ENCODE results near the gene D2HGDH.
"Not testable (repeated sequence)": the region's sequence is repeated elsewhere in the genome, so short reads cannot be mapped to it uniquely, and the experiment has no call there.

D2HGDH gene

DNA sequence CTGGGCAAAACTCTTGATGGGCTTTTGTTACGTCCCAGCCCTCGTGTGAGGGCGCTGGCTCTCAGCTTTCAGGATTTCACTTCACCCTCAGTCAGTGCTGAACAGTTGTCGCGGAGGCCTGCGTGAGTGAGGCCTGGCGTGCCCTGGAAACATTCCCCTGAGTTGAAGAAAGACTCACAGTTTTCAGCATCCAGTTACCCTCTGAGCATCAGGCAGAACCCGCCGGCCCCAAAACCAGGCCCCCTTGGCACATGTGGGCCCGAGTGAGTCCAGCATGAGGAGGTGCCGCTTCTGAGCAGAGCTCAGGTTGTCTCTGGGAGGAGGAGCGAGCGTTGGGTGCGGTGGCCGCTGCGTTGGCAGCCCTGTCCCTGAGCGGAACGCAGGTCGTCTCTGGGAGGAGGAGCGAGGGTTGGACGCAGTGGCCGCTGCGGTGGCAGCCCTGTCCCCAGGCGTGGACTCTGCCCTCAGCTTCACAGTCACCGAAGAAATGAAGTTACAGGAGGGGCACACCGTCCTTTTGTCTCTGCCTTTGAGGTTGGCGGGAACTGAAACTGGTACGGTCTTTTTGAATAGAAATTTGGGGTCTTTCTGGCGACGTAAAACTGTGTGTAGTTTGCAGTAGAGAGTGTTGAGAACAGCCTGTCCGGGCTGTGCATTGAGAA, 74.4 kb downstream of the D2HGDH start, which contains the start of gene NEU4:
TSS of gene NEU4 (plus strand) at position 473 of the 662 bp plus-strand sequence. CDS start 5,292 bp downstream, outside the sequence.
- no peak for DNase-seq (ENCODE audit: low spot score)

GRCh38 chr2:241809383-241810306, 75.2 kb downstream of the D2HGDH start:
- DNase-seq (ENCODE audit: low spot score): no peak

DNA sequence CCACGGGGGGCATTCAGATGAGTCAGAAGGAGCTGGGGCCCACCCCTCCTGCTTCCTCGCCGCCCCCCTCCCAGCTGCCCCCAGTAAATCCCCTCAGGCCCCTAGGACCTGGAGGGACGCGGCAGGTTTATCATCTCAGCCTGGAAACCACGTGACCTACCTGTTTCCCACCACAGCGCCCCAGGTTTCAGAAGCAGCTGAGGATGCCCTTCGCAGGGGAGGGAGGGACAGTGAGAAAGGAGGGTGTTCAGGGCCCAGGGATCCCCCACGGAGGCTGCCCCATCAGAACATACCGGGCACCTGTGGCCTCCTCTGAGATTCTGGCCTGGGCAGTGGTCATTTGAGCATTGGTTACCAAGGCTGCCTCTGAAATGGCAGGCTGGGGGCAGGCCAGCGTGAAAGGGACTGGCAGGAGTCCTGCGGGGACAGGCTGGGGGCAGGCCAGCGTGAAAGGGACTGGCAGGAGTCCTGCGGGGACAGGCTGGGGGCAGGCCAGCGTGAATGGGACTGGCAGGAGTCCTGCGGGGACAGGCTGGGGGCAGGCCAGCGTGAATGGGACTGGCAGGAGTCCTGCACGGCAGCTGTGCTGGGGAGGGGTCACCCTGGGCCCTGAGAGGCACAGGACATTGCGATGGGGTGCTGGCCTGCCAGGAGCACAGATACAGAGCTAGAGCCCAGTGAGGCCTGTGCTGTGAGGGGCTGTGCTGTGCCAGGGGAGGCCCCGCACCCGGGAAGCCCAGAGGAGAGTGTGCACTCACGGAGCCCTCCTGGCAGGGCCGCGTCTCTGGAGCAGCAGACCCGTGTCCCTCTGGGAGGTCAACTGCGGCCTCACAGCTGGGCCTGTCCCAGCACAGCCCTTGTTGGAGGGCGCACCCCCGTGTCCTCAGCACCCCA, 76.1 kb downstream of the D2HGDH start:
- no peak for DNase-seq (ENCODE audit: low spot score)

DNA sequence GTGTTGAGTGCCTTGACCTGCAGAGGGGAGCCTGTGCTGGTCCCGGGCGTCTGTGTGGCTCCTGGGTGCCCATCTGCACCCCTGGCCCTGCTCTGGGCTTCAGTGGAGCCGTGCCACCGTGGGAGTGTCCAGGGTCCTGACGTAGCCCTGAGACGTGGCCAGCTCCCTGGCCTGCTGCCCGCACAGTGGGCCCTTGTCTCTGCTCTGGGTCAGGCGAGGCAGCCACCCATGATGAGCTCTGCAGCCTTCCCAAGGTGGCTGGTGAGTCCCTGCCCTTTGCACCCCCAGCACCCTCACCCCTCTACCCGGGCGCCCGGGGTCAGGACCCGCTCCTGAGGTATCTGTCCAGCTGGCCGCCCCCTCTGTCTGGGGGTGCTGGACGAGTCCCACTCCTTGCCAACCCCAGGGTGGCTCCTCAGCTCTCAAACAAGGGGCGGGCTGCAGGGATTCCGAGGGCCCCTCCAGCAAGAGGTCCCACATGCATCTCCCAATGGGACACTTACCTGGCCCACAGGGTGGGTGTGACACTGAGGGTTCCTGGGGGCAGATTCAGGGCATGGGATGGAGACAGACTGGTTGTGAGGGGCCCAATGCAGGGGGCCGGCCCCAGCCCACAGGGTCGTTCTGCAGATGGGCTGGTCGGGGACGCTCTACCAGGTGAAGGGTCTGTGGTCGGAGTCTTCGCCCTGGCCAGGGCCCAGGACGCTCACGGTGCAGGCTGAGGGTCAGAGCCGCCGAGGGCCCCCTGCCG, 76.9 kb downstream of the D2HGDH start:
- DNase-seq (ENCODE audit: low spot score): no peak

GRCh38 chr2:241811952-241812729, 77.7 kb downstream of the D2HGDH start:
- DNase-seq (ENCODE audit: low spot score): no peak

GRCh38 chr2:241812730-241813643, 78.6 kb downstream of the D2HGDH start:
- DNase-seq (ENCODE audit: low spot score): no peak

GRCh38 chr2:241813644-241814392, 79.4 kb downstream of the D2HGDH start:
- no peak for DNase-seq (ENCODE audit: low spot score)

DNA sequence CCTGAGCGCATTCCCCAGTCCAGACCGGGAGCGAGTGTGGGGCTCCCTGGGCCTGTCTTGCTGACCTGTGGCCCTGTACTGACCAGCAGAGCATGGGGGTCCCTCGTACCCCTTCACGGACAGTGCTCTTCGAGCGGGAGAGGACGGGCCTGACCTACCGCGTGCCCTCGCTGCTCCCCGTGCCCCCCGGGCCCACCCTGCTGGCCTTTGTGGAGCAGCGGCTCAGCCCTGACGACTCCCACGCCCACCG, 79.9 kb downstream of the D2HGDH start:
- DNase-seq (ENCODE audit: low spot score): no peak

- DNase-seq (ENCODE audit: low spot score): no peak
Measured at GRCh38 chr2:241814643-241815476, 80.4 kb downstream of the D2HGDH start.

- no peak for DNase-seq (ENCODE audit: low spot score)
Measured at GRCh38 chr2:241815477-241816430, 81.3 kb downstream of the D2HGDH start.

GRCh38 chr2:241816431-241817121, 82.1 kb downstream of the D2HGDH start:
- no peak for DNase-seq (ENCODE audit: low spot score)

DNA sequence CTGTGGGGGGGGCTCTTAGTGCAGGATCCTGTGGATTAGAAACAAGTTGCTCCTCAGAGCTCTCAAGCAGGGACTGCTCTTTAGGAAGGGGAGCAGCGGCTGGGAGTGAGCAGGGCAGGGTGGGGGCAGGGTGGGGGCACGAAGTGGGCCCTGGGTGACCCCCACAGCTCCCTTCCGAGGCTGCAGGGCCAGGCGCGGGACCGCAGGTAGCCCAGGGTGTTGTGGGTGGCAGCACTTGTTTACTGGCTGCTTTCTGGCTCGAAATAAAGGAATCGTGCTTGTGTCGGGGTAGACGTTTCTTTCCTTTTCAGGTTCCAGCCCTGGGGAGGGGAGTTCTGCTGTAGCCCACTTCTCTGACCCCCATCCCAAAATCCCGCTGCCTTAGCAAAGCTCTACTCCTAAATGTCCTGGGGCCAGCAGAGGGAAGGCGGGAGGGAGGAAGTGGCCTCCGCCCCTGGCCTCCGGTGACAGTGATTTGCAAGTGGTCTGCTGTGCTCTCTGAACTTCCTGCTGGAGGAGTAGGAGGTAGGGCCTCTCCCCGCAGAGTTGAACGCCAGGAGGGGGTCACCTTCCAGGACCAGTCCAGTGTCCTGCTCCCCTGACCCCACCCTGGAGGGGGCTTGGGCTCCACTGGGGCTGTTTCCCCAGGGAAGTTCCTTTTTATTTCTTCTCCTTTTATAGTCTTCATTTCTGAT, 82.8 kb downstream of the D2HGDH start:
- no peak for DNase-seq (ENCODE audit: low spot score)

- DNase-seq (ENCODE audit: low spot score): not testable (repeated sequence)
Measured at GRCh38 chr2:241817821-241818215, 83.4 kb downstream of the D2HGDH start.
